GM21723 (cell line): ENCODE data around the gene MSRB2.
"Not testable (repeated sequence)": the region's sequence is repeated elsewhere in the genome, so short reads cannot be mapped to it uniquely, and the experiment has no call there.

ENCODE experiments used
- ATAC-seq: cut with Tn5 transposase; IDR thresholded peaks from one replicate; pipeline ENCODE4 v1.9.1; 2021; ENCODE audit warnings: mild to moderate bottlenecking, moderate library complexity; ENCODE audit not compliant: unreplicated experiment

MSRB2 gene

GRCh38 chr10:23095404-23095965 is at the start of gene MSRB2:
TSS of gene MSRB2 (plus strand) at chr10:23095579. CDS start at chr10:23095609, 30 bp downstream.
- peak; percentile 77 for ATAC-seq

- ATAC-seq: no peak
These were observed 49.4 kb upstream of the MSRB2 start for GRCh38 chr10:23046027-23046426.

GRCh38 chr10:23047201-23048050 is 48.0 kb upstream of the MSRB2 start:
- no peak for ATAC-seq

DNA sequence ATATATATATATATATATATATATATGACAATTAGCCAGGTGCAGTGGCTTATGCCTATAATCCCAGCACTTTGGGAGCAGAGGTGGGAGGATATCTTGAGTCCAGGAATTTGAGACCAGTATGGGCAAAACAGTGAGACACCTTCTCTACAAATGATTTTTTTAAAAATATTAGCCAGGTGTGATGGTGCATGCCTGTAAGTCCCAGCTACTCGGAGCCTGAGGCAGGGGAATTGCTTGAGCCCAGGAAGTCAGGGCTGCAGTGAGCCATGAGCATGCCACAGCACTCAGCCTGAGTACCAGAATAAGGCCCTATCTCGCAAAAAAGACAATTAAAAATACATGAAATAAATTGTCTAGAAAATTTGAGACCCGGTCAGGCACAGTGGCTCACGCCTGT is 47.2 kb upstream of the MSRB2 start:
- ATAC-seq: no peak

DNA sequence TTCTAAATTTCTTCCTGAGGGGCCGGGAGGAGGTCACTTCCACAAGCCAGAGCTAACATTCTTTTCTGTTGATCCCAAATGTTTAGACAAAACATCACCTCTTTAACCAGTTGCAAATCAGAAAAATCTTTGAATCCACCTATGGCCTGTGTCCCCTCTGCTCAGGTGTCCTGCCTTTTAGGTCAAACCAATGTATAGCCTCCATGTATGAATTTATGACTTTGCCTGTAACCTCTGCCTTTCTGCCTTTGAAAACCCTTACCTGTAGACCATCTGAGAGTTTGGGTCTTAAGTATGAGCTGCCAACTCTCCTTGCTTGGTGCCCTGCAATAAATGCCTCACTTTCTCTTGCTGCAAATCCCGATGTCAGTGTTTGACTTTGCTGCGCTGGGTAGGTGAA is 44.1 kb upstream of the MSRB2 start:
- ATAC-seq: no peak

GRCh38 chr10:23051855-23052331 is 43.5 kb upstream of the MSRB2 start:
- no peak for ATAC-seq

DNA sequence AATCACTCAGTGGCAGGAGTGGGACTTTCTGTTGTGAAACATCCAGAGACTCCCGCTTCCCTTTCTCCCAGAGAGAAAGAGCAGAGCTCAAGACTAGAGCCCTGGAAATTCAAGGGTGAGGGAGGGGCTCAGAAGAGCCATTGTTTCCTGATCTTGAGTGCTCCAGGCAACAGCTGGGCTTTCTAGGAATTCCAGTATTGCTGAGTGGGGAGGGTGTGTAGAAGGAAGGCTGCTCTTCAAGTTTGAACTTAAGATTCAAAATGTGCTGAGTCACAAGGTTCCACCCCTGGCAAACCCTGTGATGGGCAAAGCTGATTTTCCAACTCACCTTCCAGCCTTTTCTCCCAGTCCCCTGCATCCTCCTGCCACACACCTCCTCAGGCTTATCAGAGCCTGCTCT is 42.3 kb upstream of the MSRB2 start:
- ATAC-seq: no peak

DNA sequence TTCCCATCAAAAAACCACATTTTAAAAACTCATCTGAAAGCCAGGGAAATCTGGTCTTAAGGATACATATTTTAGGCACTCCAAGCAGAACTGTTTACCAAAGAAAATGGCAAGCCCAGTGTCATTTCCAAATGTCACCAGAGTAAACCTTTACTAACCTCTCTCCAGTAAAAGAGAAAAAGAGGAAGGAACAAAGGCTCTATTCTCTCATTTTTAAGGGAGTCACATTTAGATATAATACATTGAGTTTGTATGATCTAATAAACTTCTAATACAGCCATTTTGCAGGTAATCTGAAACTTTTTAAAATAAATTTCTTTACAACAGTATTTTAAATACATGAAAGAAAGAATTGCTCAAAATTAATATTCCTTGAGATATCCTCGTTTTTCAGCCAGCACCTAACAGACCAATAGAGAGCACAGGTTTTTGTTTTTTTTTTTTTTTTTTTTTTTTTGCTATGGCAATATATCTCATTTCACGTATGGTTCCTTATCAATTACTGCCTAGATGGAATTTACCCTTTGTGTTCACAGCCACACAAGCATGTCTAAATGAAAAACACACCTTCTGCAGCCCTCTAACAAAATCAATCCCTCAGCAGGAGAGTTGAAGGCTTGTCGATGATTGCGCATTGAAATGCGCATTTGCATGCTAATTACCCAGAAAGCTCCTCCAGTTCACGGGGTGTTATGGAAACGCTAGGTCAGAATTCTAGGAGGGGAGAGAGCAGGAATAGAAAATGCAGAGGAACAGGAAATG is 39.8 kb upstream of the MSRB2 start:
- no peak for ATAC-seq

DNA sequence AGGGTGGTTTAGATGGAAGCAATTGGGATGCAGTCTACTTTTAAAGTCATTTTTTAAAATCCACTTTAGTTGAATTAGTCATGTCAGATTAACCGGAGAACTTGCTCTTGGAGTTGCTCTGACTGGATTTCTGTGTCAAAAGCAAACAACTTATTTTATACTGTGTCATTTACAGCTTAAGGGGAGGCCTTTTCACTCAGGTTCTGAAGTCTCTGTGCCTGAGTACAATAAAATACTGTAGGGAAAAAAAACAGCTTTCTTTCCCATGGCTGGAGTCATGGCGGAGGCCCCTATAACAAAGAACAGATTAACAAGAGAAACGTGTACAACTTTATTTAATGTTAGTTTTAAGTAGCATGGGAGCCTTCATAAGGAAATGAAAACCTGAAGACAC is 39.2 kb upstream of the MSRB2 start:
- ATAC-seq: no peak

GRCh38 chr10:23058366-23058765 is 37.0 kb upstream of the MSRB2 start:
- ATAC-seq: no peak

GRCh38 chr10:23060918-23061317 is 34.5 kb upstream of the MSRB2 start:
- no peak for ATAC-seq

- no peak for ATAC-seq
These were observed 32.1 kb upstream of the MSRB2 start for GRCh38 chr10:23063045-23063972.

GRCh38 chr10:23063973-23064812 is 31.2 kb upstream of the MSRB2 start:
- no peak for ATAC-seq

- ATAC-seq: not testable (repeated sequence)
These were observed 30.6 kb upstream of the MSRB2 start for GRCh38 chr10:23064813-23065114.

GRCh38 chr10:23065181-23065948 is 30.0 kb upstream of the MSRB2 start:
- no peak for ATAC-seq

GRCh38 chr10:23067337-23067736 is 28.0 kb upstream of the MSRB2 start:
- no peak for ATAC-seq

DNA sequence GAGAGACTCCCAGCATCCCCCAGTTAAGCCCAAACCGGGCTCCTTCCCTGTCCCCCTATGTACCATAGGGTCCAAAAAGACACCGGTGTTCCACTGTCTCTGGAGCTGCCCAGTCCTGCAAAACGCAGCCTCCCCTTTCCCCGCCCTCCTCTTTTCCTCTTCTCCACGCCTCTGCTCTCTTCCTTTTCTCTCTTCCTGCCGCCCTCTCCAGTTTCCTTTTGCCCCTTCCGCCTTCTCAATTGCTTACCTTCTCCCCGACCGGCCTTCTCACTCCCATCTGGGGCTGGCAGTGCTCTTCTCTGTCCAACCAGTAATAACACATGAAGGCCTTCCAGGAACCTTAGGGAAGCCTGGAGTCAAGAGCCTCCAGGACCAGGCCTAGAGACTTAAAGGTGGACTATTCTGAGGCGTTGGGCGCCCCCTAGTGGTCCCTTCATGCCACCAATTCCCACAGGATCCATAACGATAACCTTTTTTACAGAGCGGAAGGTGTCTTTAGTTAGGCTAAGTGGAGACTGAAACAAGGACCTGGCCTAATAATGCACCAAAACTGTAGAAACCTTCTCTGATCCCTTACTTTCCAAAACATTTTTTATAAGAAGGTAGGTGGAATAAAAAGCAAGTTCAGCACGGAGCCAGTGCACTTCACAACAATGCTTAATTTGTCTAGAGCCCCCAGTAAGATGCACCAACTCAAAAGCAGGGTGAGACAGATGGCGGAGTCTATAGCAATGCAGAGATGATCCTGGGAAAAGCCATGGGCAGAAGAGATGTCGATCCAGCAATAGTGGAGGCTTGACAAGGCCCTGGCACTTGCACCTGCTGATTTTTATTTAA is 27.2 kb upstream of the MSRB2 start:
- ATAC-seq: peak; percentile 50
